ENCODE results near the gene PSD. TPM values are rescaled to one million over a fixed set of nuclear protein-coding genes. Genes with fewer than 3 reads are reported as not detected.
"Not testable (repeated sequence)": the region's sequence is repeated elsewhere in the genome, so short reads cannot be mapped to it uniquely, and the experiment has no call there.

Gene PSD
- total RNA-seq, 6 experiments from 2014 or later = 0.37 to 1.4 (median 0.69) TPM

- TF ChIP-seq CTCF (IDR thresholded peaks at IDR 0.05) = no peak
- Mint-ChIP-seq H3K36me3 (ENCODE audit: low read depth) (peaks cover 5% of the 10 kb centered on the region; the same call in 1 of the 2 replicates), H3K27me3 (ENCODE audit: insufficient read depth) (peaks cover 11% of the 10 kb centered on the region), H3K4me1 (ENCODE audit: low read depth) (peaks cover 51% of the 10 kb centered on the region), H3K4me3 (no peak overlapping the region), H3K27ac (peak overlapping the region; percentile 77), H3K9me3 (no peaks in the 10 kb centered on the region)
- DNase-seq = peak; percentile 67
Measured at GRCh38 chr10:102455893-102456471, 37.4 kb upstream of the PSD start.

GRCh38 chr10:102454662-102455487, 36.3 kb upstream of the PSD start:
- not testable (repeated sequence) for H3K4me3 Mint-ChIP-seq; H3K36me3 Mint-ChIP-seq (ENCODE audit: low read depth); DNase-seq; H3K9me3 Mint-ChIP-seq
- Mint-ChIP-seq H3K27me3 (ENCODE audit: insufficient read depth) (peaks cover 11% of the 10 kb centered on the region), H3K27ac (peak overlapping the region; percentile 83), H3K4me1 (ENCODE audit: low read depth) (peaks cover 50% of the 10 kb centered on the region)

GRCh38 chr10:102453502-102453901, 34.9 kb upstream of the PSD start:
- Mint-ChIP-seq H3K9me3 (no peaks in the 10 kb centered on the region), H3K4me1 (ENCODE audit: low read depth) (peaks cover 58% of the 10 kb centered on the region), H3K4me3 (no peak overlapping the region; the same call in 1 of the 2 replicates), H3K36me3 (ENCODE audit: low read depth) (peaks cover 5% of the 10 kb centered on the region; the same call in 1 of the 2 replicates), H3K27ac (peak overlapping the region; percentile 83), H3K27me3 (ENCODE audit: insufficient read depth) (peaks cover 8% of the 10 kb centered on the region)
- TF ChIP-seq CTCF (IDR thresholded peaks at IDR 0.05) = no peak
- DNase-seq = no peak

GRCh38 chr10:102452672-102453340, 34.2 kb upstream of the PSD start:
- H3K27me3 Mint-ChIP-seq (ENCODE audit: insufficient read depth) = peaks cover 7% of the 10 kb centered on the region
- peaks cover 58% of the 10 kb centered on the region for H3K4me1 Mint-ChIP-seq (ENCODE audit: low read depth)
- peak; percentile 81 for DNase-seq
- peak overlapping the region; percentile 44 for H3K4me3 Mint-ChIP-seq
- peaks cover 5% of the 10 kb centered on the region; the same call in 1 of the 2 replicates for H3K36me3 Mint-ChIP-seq (ENCODE audit: low read depth)
- no peaks in the 10 kb centered on the region for H3K9me3 Mint-ChIP-seq
- no peak for TF ChIP-seq CTCF (IDR thresholded peaks at IDR 0.05)
- peak overlapping the region; percentile 83 for H3K27ac Mint-ChIP-seq

GRCh38 chr10:102451105-102451969, 32.8 kb upstream of the PSD start, which contains the start of gene C10orf95:
C10orf95 (minus strand) TSS chr10:102451543; CDS start chr10:102451093, 450 bp downstream.
- TF ChIP-seq CTCF (IDR thresholded peaks at IDR 0.05) = no peak

More at GRCh38 chr10:102451105-102451969, 32.8 kb upstream of the PSD start, which contains the start of gene C10orf95:
- Mint-ChIP-seq H3K27me3 (ENCODE audit: insufficient read depth) (peaks cover 3% of the 10 kb centered on the region), H3K36me3 (ENCODE audit: low read depth) (peaks cover 5% of the 10 kb centered on the region; the same call in 1 of the 2 replicates), H3K4me3 (peak within 1 kb of the TSS; percentile 75), H3K27ac (peak within 1 kb of the TSS; percentile 83), H3K9me3 (no peaks in the 10 kb centered on the region), H3K4me1 (ENCODE audit: low read depth) (peaks cover 57% of the 10 kb centered on the region)
- DNase-seq = no peak
